K562 (cell line): ENCODE data around the gene ALDOC. TPM values are rescaled to one million over a fixed set of nuclear protein-coding genes. Genes with fewer than 3 reads are reported as not detected.

Experiments
- ATAC-seq: fragments of 200-7000 bp; cut with Tn5 transposase; 3 replicates; pipeline ENCODE4 v1.9.1; 2020; ENCODE audit warnings: moderate library complexity
- BruUV-seq: library from RNA; stranded (reverse); fragments of 400-500 nt; replicated peaks from 2 replicates; lab custom pipeline; 2021; lab: Mats Ljungman, UMichigan
- CTCF ChIA-PET: fragments of 300-600 bp; formaldehyde crosslinking; extraction: SDS; loops from one replicate; lab custom pipeline; 2021; ENCODE audit warnings: low intra/inter-chr PET ratio; lab: Yijun Ruan, JAX
- POLR2A ChIA-PET: fragments of 300-600, 350-650 bp; sonication (Branson Sonifier 250); formaldehyde crosslinking; extraction: SDS; loops from one replicate; lab custom pipeline; 2021; ENCODE audit warnings: antibody characterized with exemption, inconsistent platforms; lab: Yijun Ruan, JAX
- DNase-seq, 4 experiments: peaks; one replicate each; pipeline versions ENCODE4 v3.0.0 to v3.0.0-alpha.2; 2011 to 2018; ENCODE audit warnings: low spot score in 3 of 4, mixed read lengths in 3 of 4; ENCODE audit errors: extremely low read depth in 1 of 4
- FAIRE-seq: peaks from 2 replicates; lab custom pipeline; 2011; peaks lifted over from hg19 to GRCh38; lab: Jason Lieb, UNC
- H2AFZ ChIP-seq: 2 replicates; pipeline ENCODE4 v1.6.0; 2011; ENCODE audit warnings: low read depth, low read length, control low read depth, inconsistent platforms
- H3K27ac ChIP-seq: fragments of 200-600 bp; 3 replicates; pipeline ENCODE4 v1.8.0; 2011; ENCODE audit warnings: low read depth, mild to moderate bottlenecking, control low read depth, inconsistent platforms, low read length, moderate library complexity, mixed read lengths; ENCODE audit errors: extremely low read depth
- H3K27me3 ChIP-seq, 2 experiments: fragments of 300-600 bp in 1 of 2; 2 replicates in 1 of 2; 3 replicates in 1 of 2; pipeline versions ENCODE4 v1.6.0 to v1.8.0; 2011; ENCODE audit warnings: inconsistent platforms in 2 of 2, low read length in 2 of 2, mild to moderate bottlenecking in 1 of 2, mixed read lengths in 1 of 2, moderate library complexity in 1 of 2; ENCODE audit not compliant: control insufficient read depth in 2 of 2, insufficient read depth in 2 of 2
- H3K36me3 ChIP-seq: fragments of 300-600 bp; 3 replicates; pipeline ENCODE4 v1.8.0; 2011; ENCODE audit warnings: mild to moderate bottlenecking, low read length, inconsistent platforms; ENCODE audit not compliant: control insufficient read depth, insufficient read depth
- H3K4me1 ChIP-seq, 2 experiments: fragments of 200-600 bp in 1 of 2; replicated peaks in 1 of 2; 2 replicates in 1 of 2; 3 replicates in 1 of 2; pipeline versions ENCODE4 v1.5.1 to v1.8.0; 2011; ENCODE audit warnings: inconsistent platforms in 2 of 2, low read length in 2 of 2, mild to moderate bottlenecking in 1 of 2, mixed read lengths in 1 of 2, moderate library complexity in 1 of 2; ENCODE audit not compliant: control insufficient read depth in 2 of 2, insufficient read depth in 2 of 2
- H3K4me2 ChIP-seq: 2 replicates; pipeline ENCODE4 v1.6.1; 2011; ENCODE audit warnings: low read length, control low read depth, inconsistent platforms, mixed read lengths; ENCODE audit not compliant: insufficient read depth
- H3K4me3 ChIP-seq: fragments of 200-600 bp; sonication (generic), shearing (Covaris generic); 2 replicates; pipeline ENCODE4 v1.5.1; 2016; ENCODE audit warnings: control low read depth, inconsistent platforms
- H3K79me2 ChIP-seq: fragments of 200-600 bp; 3 replicates; pipeline ENCODE4 v1.8.0; 2011; ENCODE audit warnings: low read length, inconsistent platforms; ENCODE audit not compliant: control insufficient read depth, insufficient read depth
- H3K9ac ChIP-seq, 2 experiments: 2 replicates each; pipeline versions ENCODE4 v1.6.0 to v1.6.1; 2011; ENCODE audit warnings: low read depth in 2 of 2, low read length in 2 of 2, control low read depth in 1 of 2, inconsistent platforms in 1 of 2, mild to moderate bottlenecking in 1 of 2, mixed read lengths in 1 of 2; ENCODE audit not compliant: insufficient read depth in 1 of 2
- H3K9me1 ChIP-seq: one replicate; pipeline ENCODE4 v1.6.0; 2011; ENCODE audit warnings: inconsistent platforms, mild to moderate bottlenecking, low read length, moderate library complexity; ENCODE audit not compliant: control insufficient read depth, insufficient read depth
- H3K9me3 ChIP-seq: replicated peaks from 2 replicates; pipeline ENCODE4 v1.5.1; 2011; ENCODE audit warnings: low read depth, low read length, inconsistent platforms; ENCODE audit not compliant: control insufficient read depth, insufficient read depth
- H4K20me1 ChIP-seq: replicated peaks from 2 replicates; pipeline ENCODE4 v1.6.1; 2011; ENCODE audit warnings: low read length, inconsistent platforms, mixed read lengths; ENCODE audit not compliant: control insufficient read depth, insufficient read depth
- DIDO1 ChIP-seq: fragments of 450-650 bp; IDR thresholded peaks from 2 replicates; pipeline ENCODE4 v1.6.1; 2016; ENCODE audit warnings: low read depth, missing biosample characterization, missing genetic modification characterization
- FOXA3 ChIP-seq, 2 experiments: fragments of 450-650 bp in 1 of 2; sonication (generic) in 1 of 2; formaldehyde crosslinking; IDR thresholded peaks in 1 of 2; conservative IDR thresholded peaks in 1 of 2; 2 replicates each; pipeline versions ENCODE4 v1.4.0 to v1.8.0; 2020 to 2022; ENCODE audit warnings: mild to moderate bottlenecking in 2 of 2, missing genetic modification reagents in 1 of 2
- UBTF ChIP-seq, 2 experiments: IDR thresholded peaks; 2 replicates each; pipeline ENCODE4 v1.6.1; 2012; ENCODE audit warnings: improper control_type of control experiment in 2 of 2, low read depth in 2 of 2, low read length in 2 of 2, borderline replicate concordance in 1 of 2
- WGBS: fragments of 100-300 bp; shearing (Covaris generic); methylation state at CpG from one replicate; pipeline ENCODE4 v1.1.6; 2016; ENCODE audit warnings: low coverage, mixed read lengths; ENCODE audit not compliant: insufficient coverage; ENCODE audit errors: missing lambda C conversion rate; 5-methylcytosine and 5-hydroxymethylcytosine counted together
- in situ Hi-C: fragments of 300-500 bp; cut with MboI; formaldehyde crosslinking; loops from 4 replicates; pipeline ENCODE4 v1.15.0; 2018; ENCODE audit warnings: inconsistent platforms, mixed read lengths
- intact Hi-C: fragments of 100-400 bp; cut with micrococcal nuclease; formaldehyde crosslinking; loops from 2 replicates; pipeline ENCODE4 v1.14.2; 2022
- polyA plus RNA-seq, 8 experiments: library from polyadenylated mRNA; depleted of rRNA in 4 of 8; stranded (reverse) in 5 of 8; unstranded in 3 of 8; fragments of >200 nt; fragmentation: Nextera tagmentation in 2 of 8; fragmentation: Illumina TruSeq in 1 of 8; extraction: Ambion mirVana in 2 of 8; extraction: Trizol in 1 of 8; gene quantifications; 2 replicates each; pipeline versions ENCODE4 v1.2.1 to v1.2.3, GENCODE V29; 2011 to 2014; ENCODE audit warnings: inconsistent platforms in 1 of 8, missing spikeins in 1 of 8
- total RNA-seq, 7 experiments: library from RNA; depleted of rRNA in 6 of 7; stranded (reverse); fragments of >200 nt in 6 of 7; fragmentation: Illumina TruSeq in 2 of 7; extraction: Trizol in 2 of 7; gene quantifications; 2 replicates each; pipeline versions ENCODE4 v1.2.1 to v1.2.3, GENCODE V29; 2011 to 2021; ENCODE audit warnings: low replicate concordance in 1 of 7

The ALDOC gene
- total and polyA plus RNA-seq, 9 of the 15 experiments (the other 6 are each of a cell fraction or from before 2014, with no cell fraction given), result 43.2 to 263 (median 99.2) TPM

GRCh38 chr17:28537219-28537610, 39.5 kb downstream of the ALDOC start:
- Histone ChIP-seq H3K36me3 (no peaks in the 10 kb centered on the region), H4K20me1 (peaks cover 18% of the 10 kb centered on the region; the same call in 1 of the 2 replicates), H3K4me1 (peaks cover 0 to 15% of the 10 kb centered on the region in 2 experiments; a peak in 3 of 5 replicates), H3K27ac (no peak overlapping the region), H3K9me1 (no peaks in the 10 kb centered on the region), H2AFZ (no peak overlapping the region), H3K4me2 (no peak overlapping the region), H3K4me3 (no peak overlapping the region), H3K27me3 (peaks cover 4 to 45% of the 10 kb centered on the region in 2 experiments; a peak in 4 of 5 replicates), H3K9me3 (no peaks in the 10 kb centered on the region), H3K9ac (no peak overlapping the region; a peak in 1 of 4 replicates), H3K79me2 (no peaks in the 10 kb centered on the region)
- in situ Hi-C loops, result loop anchor here (5.0 kb wide), 1 partner anchor 40 kb away; no protein-coding TSS in a partner anchor
- no TSS peak for BruUV-seq
- DNase-seq (no peak), FAIRE-seq (no peak)
- intact Hi-C loops, result no loop called here
- WGBS, result 1% methylated on average over 8 of the region's 12 CpGs
- CTCF ChIA-PET, result no interaction called here
- no peak for TF ChIP-seq DIDO1 (tag)
- no peak for TF ChIP-seq UBTF (IDR thresholded peaks at IDR 0.05; ENCODE audit: borderline replicate concordance in 1 of 2, low read depth in 2 of 2, low read length in 2 of 2)
- no peak for TF ChIP-seq FOXA3 (CRISPR knock-in tag; conservative IDR thresholded peaks at IDR 0.05 in 1 of 2, IDR thresholded peaks at IDR 0.05 in 1 of 2)
- TF ChIP-seq, all 486 proteins: peak for 0
- ATAC-seq, result no peak
- POLR2A ChIA-PET, result interaction anchor here (1.1 kb wide), 2 partner anchors 14 to 18 kb away, joined by 4 to 5 read pairs; no protein-coding TSS in a partner anchor
